ENCODE measurements around the gene PRSS36.
A peak's percentile ranks its signal among the peaks of the same experiment; 100 is the strongest.
"Not testable (repeated sequence)": the region's sequence is repeated elsewhere in the genome, so short reads cannot be mapped to it uniquely, and the experiment has no call there.

Gene PRSS36

DNA sequence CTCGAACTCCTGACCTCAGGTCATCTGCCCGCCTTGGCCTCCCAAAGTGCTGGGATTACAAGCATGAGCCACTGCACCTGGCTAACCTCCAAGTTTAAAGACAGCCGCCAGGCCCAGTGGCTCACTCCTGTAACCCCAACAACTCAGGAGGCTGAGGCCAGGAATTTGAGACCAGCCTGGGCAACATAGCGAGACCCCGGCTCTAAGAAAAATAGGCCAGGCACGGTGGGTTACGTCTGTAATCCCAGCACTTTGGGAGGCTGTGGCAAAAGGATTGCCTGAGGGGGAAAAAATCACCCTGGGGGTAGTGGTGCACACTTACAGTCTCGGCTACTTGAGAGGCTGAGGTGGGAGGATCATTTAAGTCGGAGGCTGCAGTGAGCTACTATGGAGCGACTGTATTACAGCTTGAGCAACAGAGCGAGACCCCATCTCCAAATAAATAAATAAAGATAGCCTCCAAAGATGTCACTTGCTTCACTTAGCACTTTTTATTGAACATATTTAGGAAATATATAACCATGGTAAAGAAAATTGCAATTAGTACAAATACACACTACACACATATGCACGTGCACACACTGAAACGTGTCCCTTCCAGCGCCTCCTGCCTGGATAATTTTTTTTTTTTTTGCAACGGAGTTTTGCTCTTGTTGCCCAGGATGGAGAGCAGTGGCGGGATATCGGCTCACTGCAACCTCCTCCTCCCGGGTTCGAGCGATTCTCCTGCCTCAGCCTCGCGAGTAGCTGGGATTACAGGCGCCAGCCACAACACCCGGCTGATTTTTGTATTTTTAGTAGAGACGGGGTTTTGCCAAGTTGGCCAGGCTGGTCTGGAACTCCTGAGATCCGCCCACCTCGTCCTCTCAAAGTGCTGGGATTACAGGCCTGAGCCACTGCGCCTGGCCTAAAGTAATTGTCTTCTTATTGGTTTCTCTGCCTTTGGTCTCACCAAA is 43.1 kb downstream of the PRSS36 start:
- ChIA-PET POLR2A (no interaction called here), CTCF (interaction anchor here (0.6 to 1.7 kb wide), 2 partner anchors 14 to 35 kb away, joined by 4 read pairs; no protein-coding TSS in a partner anchor)
- TF ChIP-seq, protein P1, sequence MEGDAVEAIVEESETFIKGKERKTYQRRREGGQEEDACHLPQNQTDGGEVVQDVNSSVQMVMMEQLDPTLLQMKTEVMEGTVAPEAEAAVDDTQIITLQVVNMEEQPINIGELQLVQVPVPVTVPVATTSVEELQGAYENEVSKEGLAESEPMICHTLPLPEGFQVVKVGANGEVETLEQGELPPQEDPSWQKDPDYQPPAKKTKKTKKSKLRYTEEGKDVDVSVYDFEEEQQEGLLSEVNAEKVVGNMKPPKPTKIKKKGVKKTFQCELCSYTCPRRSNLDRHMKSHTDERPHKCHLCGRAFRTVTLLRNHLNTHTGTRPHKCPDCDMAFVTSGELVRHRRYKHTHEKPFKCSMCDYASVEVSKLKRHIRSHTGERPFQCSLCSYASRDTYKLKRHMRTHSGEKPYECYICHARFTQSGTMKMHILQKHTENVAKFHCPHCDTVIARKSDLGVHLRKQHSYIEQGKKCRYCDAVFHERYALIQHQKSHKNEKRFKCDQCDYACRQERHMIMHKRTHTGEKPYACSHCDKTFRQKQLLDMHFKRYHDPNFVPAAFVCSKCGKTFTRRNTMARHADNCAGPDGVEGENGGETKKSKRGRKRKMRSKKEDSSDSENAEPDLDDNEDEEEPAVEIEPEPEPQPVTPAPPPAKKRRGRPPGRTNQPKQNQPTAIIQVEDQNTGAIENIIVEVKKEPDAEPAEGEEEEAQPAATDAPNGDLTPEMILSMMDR (IDR thresholded peaks at IDR 0.05; ENCODE audit: control extremely low read depth, extremely low read depth, low read depth, missing control alignments): no peak
- DNase-seq (ENCODE audit: extremely low spot score): no peak

DNA sequence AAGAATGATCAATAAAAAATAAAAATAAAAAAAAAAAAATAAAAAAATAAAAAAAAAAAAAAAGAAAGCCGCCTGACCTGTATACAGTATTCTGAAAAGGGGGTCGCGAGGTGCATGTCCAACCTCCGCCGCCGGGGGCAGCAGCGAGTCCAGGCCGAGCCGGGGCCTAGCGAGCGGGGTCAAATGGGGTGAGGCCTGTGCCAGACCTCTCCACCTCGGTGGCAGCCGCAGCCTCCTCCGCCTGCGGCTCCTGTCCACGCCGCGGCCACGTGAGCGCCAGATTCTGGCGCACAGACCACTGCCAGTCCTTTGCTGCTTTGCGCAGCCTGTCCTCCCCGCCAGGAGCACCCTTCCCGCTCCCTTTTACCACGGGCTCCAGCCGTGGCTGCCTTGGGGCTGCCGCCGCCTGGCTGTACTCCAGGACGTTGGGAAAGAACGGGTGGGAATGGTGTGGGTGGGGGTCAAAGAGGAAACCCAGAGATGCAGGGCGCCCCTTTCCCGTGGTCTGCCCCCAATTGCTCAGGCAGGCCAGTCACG is 44.1 kb downstream of the PRSS36 start:
- TF ChIP-seq, protein P1 (IDR thresholded peaks at IDR 0.05; ENCODE audit: control extremely low read depth, extremely low read depth, low read depth, missing control alignments): peak; percentile 87
- ChIA-PET CTCF (no interaction called here), POLR2A (no interaction called here)
- peak; percentile 82 for DNase-seq (ENCODE audit: extremely low spot score)

- POLR2A ChIA-PET: interaction anchor here (1.4 to 1.7 kb wide), 2 partner anchors 17 to 79 kb away, joined by 6 to 7 read pairs; partner anchors contain the start of genes FUS and KAT8
- not testable (repeated sequence) for DNase-seq (ENCODE audit: extremely low spot score)
- CTCF ChIA-PET: interaction anchor here (1.2 to 4.1 kb wide), 10 partner anchors 9 to 145 kb away, joined by 3 to 24 read pairs (median 4); partner anchors contain the start of gene HSD3B7
Measured at GRCh38 chr16:31100876-31101641, 48.8 kb downstream of the PRSS36 start.

- no peak for DNase-seq (ENCODE audit: extremely low spot score)
- ChIA-PET POLR2A (interaction anchor here (1.4 to 1.7 kb wide), 2 partner anchors 18 to 80 kb away, joined by 6 to 7 read pairs; partner anchors contain the start of genes FUS and KAT8), CTCF (interaction anchor here (1.0 to 4.1 kb wide), 10 partner anchors 9 to 144 kb away, joined by 3 to 24 read pairs (median 4); partner anchors contain the start of gene HSD3B7)
- TF ChIP-seq, protein P1 (IDR thresholded peaks at IDR 0.05; ENCODE audit: control extremely low read depth, extremely low read depth, low read depth, missing control alignments): no peak
Measured at GRCh38 chr16:31099860-31100638, 49.8 kb downstream of the PRSS36 start.

DNA sequence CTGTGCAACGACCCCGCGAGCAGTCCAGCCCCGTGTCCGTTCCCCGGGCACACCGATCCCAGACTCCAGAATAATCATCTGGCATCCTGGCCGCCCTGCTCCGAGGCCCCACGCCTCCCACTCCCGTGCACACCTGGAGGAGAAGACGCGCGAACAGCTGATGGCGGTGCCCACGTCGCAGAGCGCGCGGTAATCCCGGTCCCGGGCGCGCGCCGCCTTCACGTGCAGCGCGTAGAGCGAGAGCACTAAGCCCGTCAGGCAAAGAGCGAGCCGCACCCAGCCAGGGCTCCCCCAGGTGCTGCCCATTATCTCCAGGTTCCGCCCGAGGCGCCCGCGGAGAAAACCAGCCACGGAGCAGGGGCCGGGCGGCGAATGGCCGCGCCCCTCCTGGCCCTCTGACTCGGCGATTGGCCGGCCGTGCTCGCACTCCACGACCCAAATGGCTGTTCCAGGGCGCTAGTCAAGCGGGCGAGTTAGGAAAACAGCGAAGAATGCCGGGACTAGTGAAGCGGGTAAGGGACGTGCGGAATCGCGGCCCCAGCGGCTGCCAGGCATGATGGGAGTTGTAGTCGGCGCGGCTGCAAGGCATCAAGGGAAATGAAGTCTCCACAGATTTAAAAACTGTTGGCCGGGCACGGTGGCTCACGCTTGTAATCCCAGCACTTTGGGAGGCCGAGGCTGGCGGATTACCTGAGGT is 55.3 kb downstream of the PRSS36 start, which contains the start of gene VKORC1:
VKORC1 (minus strand) TSS at position 374 of the 697 bp plus-strand sequence; CDS start at position 306, 68 bp downstream.
- CTCF ChIA-PET: interaction anchor here (0.8 to 4.4 kb wide), 6 partner anchors 19 to 140 kb away, joined by 3 to 32 read pairs (median 6); partner anchors contain the start of genes HSD3B7, ZNF646 and ZNF668
- TF ChIP-seq, protein P1 (IDR thresholded peaks at IDR 0.05; ENCODE audit: control extremely low read depth, extremely low read depth, low read depth, missing control alignments): no peak
- DNase-seq (ENCODE audit: extremely low spot score): peak; percentile 91
- POLR2A ChIA-PET: no interaction called here

GRCh38 chr16:31094088-31094423 is 55.8 kb downstream of the PRSS36 start:
- ChIA-PET CTCF (interaction anchor here (0.8 to 4.4 kb wide), 5 partner anchors 18 to 109 kb away, joined by 3 to 32 read pairs (median 6); partner anchors contain the start of genes HSD3B7, ZNF646 and ZNF668), POLR2A (no interaction called here)
- DNase-seq (ENCODE audit: extremely low spot score): no peak
- TF ChIP-seq, protein P1 (IDR thresholded peaks at IDR 0.05; ENCODE audit: control extremely low read depth, extremely low read depth, low read depth, missing control alignments): no peak
